Measurements from ENCODE around the gene TMEM91. TPM values are rescaled to one million over a fixed set of nuclear protein-coding genes. Genes with fewer than 3 reads are reported as not detected.

The TMEM91 gene
- total and polyA plus RNA-seq, 9 donors: 6.2 to 22.3 (median 9.9) TPM

GRCh38 chr19:41399525-41399924 lies 23.2 kb downstream of the TMEM91 start:
- intact Hi-C loops (cut with DNase I): no loop called here
- H3K27me3 ChIP-seq: no peaks in the 10 kb centered on the region
- no peak for DNase-seq
- no peak overlapping the region for H3K27ac ChIP-seq
- H3K9me3 ChIP-seq: no peaks in the 10 kb centered on the region
- H3K36me3 ChIP-seq: no peaks in the 10 kb centered on the region
- TF ChIP-seq POLR2A (IDR thresholded peaks at IDR 0.05): no peak
- TF ChIP-seq EP300 (IDR thresholded peaks at IDR 0.05): no peak
- TF ChIP-seq CTCF (IDR thresholded peaks at IDR 0.05): no peak
- H3K4me1 ChIP-seq (ENCODE audit: insufficient read depth): peaks cover 5% of the 10 kb centered on the region
- no peak overlapping the region for H3K4me3 ChIP-seq
- 82 to 89% (median 85%) methylated on average over 2 of the region's 2 CpGs for WGBS, 3 donors

- Histone ChIP-seq H3K36me3 (no peaks in the 10 kb centered on the region), H3K27ac (no peak overlapping the region), H3K27me3 (no peaks in the 10 kb centered on the region), H3K4me3 (no peak overlapping the region), H3K4me1 (ENCODE audit: insufficient read depth) (peaks cover 3% of the 10 kb centered on the region), H3K9me3 (no peaks in the 10 kb centered on the region)
- no peak for DNase-seq
- 74 to 76% (median 74%) methylated on average over 4 of the region's 4 CpGs for WGBS, 3 donors
- TF ChIP-seq EP300 (IDR thresholded peaks at IDR 0.05) (no peak), POLR2A (IDR thresholded peaks at IDR 0.05) (no peak), CTCF (IDR thresholded peaks at IDR 0.05) (no peak)
- intact Hi-C loops (cut with DNase I): no loop called here
These were observed 25.1 kb downstream of the TMEM91 start for GRCh38 chr19:41401483-41401882.

- no peaks in the 10 kb centered on the region for H3K9me3 ChIP-seq
- no peak overlapping the region for H3K4me3 ChIP-seq
- peaks cover 3% of the 10 kb centered on the region for H3K4me1 ChIP-seq (ENCODE audit: insufficient read depth)
- intact Hi-C loops (cut with DNase I): no loop called here
- DNase-seq: no peak
- no peak overlapping the region for H3K27ac ChIP-seq
- WGBS, 3 donors: 71 to 79% (median 73%) methylated on average over 3 of the region's 3 CpGs
- no peaks in the 10 kb centered on the region for H3K27me3 ChIP-seq
- no peak for TF ChIP-seq POLR2A (IDR thresholded peaks at IDR 0.05)
- TF ChIP-seq CTCF (IDR thresholded peaks at IDR 0.05): no peak
- TF ChIP-seq EP300 (IDR thresholded peaks at IDR 0.05): no peak
- no peaks in the 10 kb centered on the region for H3K36me3 ChIP-seq
These were observed 25.7 kb downstream of the TMEM91 start for GRCh38 chr19:41402010-41402409.

GRCh38 chr19:41403181-41403970 lies 27.0 kb downstream of the TMEM91 start:
- Histone ChIP-seq H3K4me3 (no peak overlapping the region), H3K27me3 (no peaks in the 10 kb centered on the region), H3K36me3 (no peaks in the 10 kb centered on the region), H3K4me1 (ENCODE audit: insufficient read depth) (peaks cover 3% of the 10 kb centered on the region), H3K27ac (no peak overlapping the region), H3K9me3 (no peaks in the 10 kb centered on the region)
- no peak for DNase-seq
- intact Hi-C loops (cut with DNase I): no loop called here
- no peak for TF ChIP-seq EP300 (IDR thresholded peaks at IDR 0.05)
- WGBS, 3 donors: 55 to 61% (median 58%) methylated on average over 12 of the region's 12 CpGs

GRCh38 chr19:41405776-41406175 lies 29.4 kb downstream of the TMEM91 start:
- intact Hi-C loops (cut with DNase I): no loop called here
- no peaks in the 10 kb centered on the region for H3K36me3 ChIP-seq
- no peak overlapping the region for H3K27ac ChIP-seq
- no peaks in the 10 kb centered on the region for H3K27me3 ChIP-seq
- no peak for DNase-seq
- WGBS, 3 donors: 77 to 84% (median 78%) methylated on average over 6 of the region's 6 CpGs
- no peak overlapping the region for H3K4me3 ChIP-seq
- no peaks in the 10 kb centered on the region for H3K4me1 ChIP-seq (ENCODE audit: insufficient read depth)
- TF ChIP-seq POLR2A (IDR thresholded peaks at IDR 0.05) (no peak), EP300 (IDR thresholded peaks at IDR 0.05) (no peak), CTCF (IDR thresholded peaks at IDR 0.05) (no peak)
- no peaks in the 10 kb centered on the region for H3K9me3 ChIP-seq

Measured in ovary (tissue), 9 donors.